Right atrium auricular region (tissue), 2 donors: ENCODE measurements around the gene TSC22D1. TPM values are rescaled to one million over a fixed set of nuclear protein-coding genes. Genes with fewer than 3 reads are reported as not detected.
"Not testable (repeated sequence)": the region's sequence is repeated elsewhere in the genome, so short reads cannot be mapped to it uniquely, and the experiment has no call there.

Experiments
- DNase-seq: peaks from one replicate; pipeline ENCODE4 v3.0.0-alpha.2; 2019; ENCODE audit warnings: low spot score
- H3K27ac ChIP-seq, 2 donors: fragments of 200-600 bp; sonication (generic); 1 replicate in 1 of 2; 2 replicates in 1 of 2; pipeline ENCODE4 v1.5.1; 2016 to 2019
- H3K27me3 ChIP-seq, 2 donors: fragments of 200-600 bp; sonication (generic); one replicate each; pipeline versions ENCODE4 v1.5.1 to v1.6.0; 2017 to 2019
- H3K36me3 ChIP-seq: fragments of 200-600 bp; sonication (generic); one replicate; pipeline ENCODE4 v1.5.1; 2016
- H3K4me1 ChIP-seq, 2 donors: fragments of 200-600 bp; sonication (generic); one replicate each; pipeline versions ENCODE4 v1.5.1 to v1.6.0; 2017 to 2019
- H3K4me3 ChIP-seq, 2 donors: fragments of 200-600 bp; sonication (generic); 1 replicate in 1 of 2; 2 replicates in 1 of 2; pipeline ENCODE4 v1.5.1; 2017 to 2019; ENCODE audit warnings: mild to moderate bottlenecking in 1 of 2, moderate library complexity in 1 of 2
- H3K9me3 ChIP-seq, 2 donors: fragments of 200-600 bp; sonication (generic); one replicate each; pipeline ENCODE4 v1.5.1; 2019
- total RNA-seq, 2 donors: library from RNA; depleted of rRNA; stranded (reverse); fragments of >200 nt; gene quantifications; one replicate each; pipeline ENCODE4 v1.1.0, GENCODE V29; 2016
- TF ChIP-seq, protein P1 (sequence below), 2 donors: fragments of 200-600 bp; sonication (generic); IDR thresholded peaks; one replicate each; pipeline ENCODE4 v1.5.1; 2019; ENCODE audit warnings: antibody characterized with exemption in 2 of 2

TSC22D1 gene
- total RNA-seq, 2 donors from 2014 or later = 110 to 159 TPM

- Histone ChIP-seq H3K36me3 (no peaks in the 10 kb centered on the region), H3K4me3 (no peak overlapping the region), H3K27me3 (no peaks in the 10 kb centered on the region), H3K9me3 (no peaks in the 10 kb centered on the region), H3K4me1 (peaks cover 0 to 3% of the 10 kb centered on the region in 2 donors), H3K27ac (no peak overlapping the region)
- TF ChIP-seq, protein P1, sequence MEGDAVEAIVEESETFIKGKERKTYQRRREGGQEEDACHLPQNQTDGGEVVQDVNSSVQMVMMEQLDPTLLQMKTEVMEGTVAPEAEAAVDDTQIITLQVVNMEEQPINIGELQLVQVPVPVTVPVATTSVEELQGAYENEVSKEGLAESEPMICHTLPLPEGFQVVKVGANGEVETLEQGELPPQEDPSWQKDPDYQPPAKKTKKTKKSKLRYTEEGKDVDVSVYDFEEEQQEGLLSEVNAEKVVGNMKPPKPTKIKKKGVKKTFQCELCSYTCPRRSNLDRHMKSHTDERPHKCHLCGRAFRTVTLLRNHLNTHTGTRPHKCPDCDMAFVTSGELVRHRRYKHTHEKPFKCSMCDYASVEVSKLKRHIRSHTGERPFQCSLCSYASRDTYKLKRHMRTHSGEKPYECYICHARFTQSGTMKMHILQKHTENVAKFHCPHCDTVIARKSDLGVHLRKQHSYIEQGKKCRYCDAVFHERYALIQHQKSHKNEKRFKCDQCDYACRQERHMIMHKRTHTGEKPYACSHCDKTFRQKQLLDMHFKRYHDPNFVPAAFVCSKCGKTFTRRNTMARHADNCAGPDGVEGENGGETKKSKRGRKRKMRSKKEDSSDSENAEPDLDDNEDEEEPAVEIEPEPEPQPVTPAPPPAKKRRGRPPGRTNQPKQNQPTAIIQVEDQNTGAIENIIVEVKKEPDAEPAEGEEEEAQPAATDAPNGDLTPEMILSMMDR (IDR thresholded peaks at IDR 0.05) = no peak
- no peak for DNase-seq
Measured at GRCh38 chr13:44468874-44469273, 107.3 kb downstream of the TSC22D1 start.

DNA sequence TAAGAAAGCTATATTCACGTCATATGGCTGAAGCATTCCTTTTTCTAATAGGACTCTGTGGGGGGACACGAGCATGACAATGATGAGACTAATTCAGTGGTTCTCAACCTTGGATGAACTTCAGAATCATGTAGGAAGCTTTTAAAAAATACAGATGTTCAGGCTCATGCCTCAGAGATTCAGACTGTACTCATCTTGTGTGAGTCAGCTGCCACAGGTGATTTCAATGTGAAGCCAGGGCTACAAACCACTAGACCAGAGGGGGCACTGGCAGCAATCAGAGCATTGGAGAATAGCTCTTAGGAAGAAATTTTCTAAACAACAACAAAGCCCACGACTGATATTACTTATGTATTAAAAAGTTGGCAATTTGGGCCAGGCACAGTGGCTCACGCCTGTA lies 110.8 kb downstream of the TSC22D1 start:
- no peak for DNase-seq
- Histone ChIP-seq H3K27ac (no peak overlapping the region), H3K9me3 (no peaks in the 10 kb centered on the region), H3K27me3 (no peaks in the 10 kb centered on the region), H3K36me3 (no peaks in the 10 kb centered on the region), H3K4me1 (no peaks in the 10 kb centered on the region), H3K4me3 (no peak overlapping the region)
- TF ChIP-seq, protein P1 (IDR thresholded peaks at IDR 0.05) = no peak

- DNase-seq = no peak
- no peaks in the 10 kb centered on the region for H3K9me3 ChIP-seq
- no peaks in the 10 kb centered on the region for H3K27me3 ChIP-seq
- H3K36me3 ChIP-seq = no peaks in the 10 kb centered on the region
- no peak overlapping the region for H3K4me3 ChIP-seq
- peaks cover 0 to 3% of the 10 kb centered on the region in 2 donors for H3K4me1 ChIP-seq
- no peak overlapping the region for H3K27ac ChIP-seq
- TF ChIP-seq, protein P1 (IDR thresholded peaks at IDR 0.05) = no peak
Measured at GRCh38 chr13:44464471-44464870, 111.7 kb downstream of the TSC22D1 start.

GRCh38 chr13:44463759-44464158 lies 112.4 kb downstream of the TSC22D1 start:
- TF ChIP-seq, protein P1 (IDR thresholded peaks at IDR 0.05) = no peak
- no peak overlapping the region for H3K4me3 ChIP-seq
- H3K4me1 ChIP-seq = peaks cover 0 to 3% of the 10 kb centered on the region in 2 donors
- H3K27ac ChIP-seq = no peak overlapping the region
- H3K9me3 ChIP-seq = no peaks in the 10 kb centered on the region
- no peak for DNase-seq
- no peaks in the 10 kb centered on the region for H3K36me3 ChIP-seq
- H3K27me3 ChIP-seq = no peaks in the 10 kb centered on the region

- H3K27me3 ChIP-seq = no peaks in the 10 kb centered on the region
- H3K27ac ChIP-seq = no peak overlapping the region
- H3K4me1 ChIP-seq = peaks cover 0 to 7% of the 10 kb centered on the region in 2 donors
- H3K36me3 ChIP-seq = no peaks in the 10 kb centered on the region
- DNase-seq = no peak
- no peak overlapping the region for H3K4me3 ChIP-seq
- TF ChIP-seq, protein P1 (IDR thresholded peaks at IDR 0.05) = no peak
- H3K9me3 ChIP-seq = no peaks in the 10 kb centered on the region
Measured at GRCh38 chr13:44459674-44460073, 116.5 kb downstream of the TSC22D1 start.

DNA sequence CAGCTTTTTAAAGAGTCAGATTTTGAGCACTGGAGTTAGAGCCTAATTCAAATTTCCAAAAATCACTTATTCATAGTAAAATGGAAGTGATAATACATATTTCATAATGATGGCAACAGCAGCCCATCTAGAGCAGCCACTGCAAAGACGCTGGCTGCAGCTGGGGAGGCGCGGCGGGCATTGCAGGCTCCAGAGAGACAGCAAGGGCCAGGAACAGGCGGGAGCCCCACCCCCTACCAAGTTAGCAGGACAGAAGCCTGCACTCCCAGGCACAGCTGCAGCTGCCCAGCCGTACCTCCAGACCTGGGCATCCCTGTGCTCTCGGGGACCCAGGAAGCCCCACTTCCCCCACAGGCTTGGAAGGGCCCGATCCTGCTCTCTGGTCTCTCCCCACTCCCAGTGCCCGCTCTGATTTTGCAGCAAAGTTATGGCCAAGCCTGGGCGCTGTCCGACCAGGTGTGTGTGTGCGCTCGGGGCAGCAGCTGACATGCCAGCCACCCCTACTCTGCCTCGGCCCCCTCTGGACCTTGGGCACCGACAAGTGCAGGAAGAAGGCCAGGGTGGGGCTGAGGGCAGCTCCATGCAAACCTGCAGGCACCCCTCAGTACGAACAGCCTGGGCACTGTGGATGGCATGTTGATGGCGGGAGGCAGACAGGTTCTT lies 117.7 kb downstream of the TSC22D1 start:
- Histone ChIP-seq H3K36me3 (no peaks in the 10 kb centered on the region), H3K27ac (no peak overlapping the region), H3K27me3 (no peaks in the 10 kb centered on the region), H3K4me1 (peaks cover 0 to 7% of the 10 kb centered on the region in 2 donors), H3K9me3 (no peaks in the 10 kb centered on the region), H3K4me3 (no peak overlapping the region)
- no peak for DNase-seq
- TF ChIP-seq, protein P1 (IDR thresholded peaks at IDR 0.05) = no peak

DNA sequence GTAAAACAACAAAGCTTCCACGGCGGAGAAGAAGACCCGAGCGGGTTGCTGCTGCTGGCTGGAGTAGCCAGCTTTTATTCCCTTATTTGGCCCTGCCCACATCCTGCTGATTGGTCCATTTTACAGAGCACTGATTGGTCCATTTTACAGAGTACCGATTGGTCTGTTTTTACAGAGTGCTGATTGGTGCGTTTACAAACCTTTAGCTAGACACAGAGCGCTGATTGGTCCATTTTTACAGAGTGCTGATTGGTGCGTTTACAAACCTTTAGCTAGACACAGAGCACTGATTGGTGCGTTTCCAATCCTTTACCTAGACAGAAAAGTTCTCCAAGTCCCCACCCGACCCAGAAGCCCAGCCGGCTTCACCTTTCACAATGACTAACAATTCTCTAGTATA lies 119.9 kb downstream of the TSC22D1 start:
- H3K4me3 ChIP-seq, H3K4me1 ChIP-seq, H3K27me3 ChIP-seq, H3K9me3 ChIP-seq, DNase-seq, H3K27ac ChIP-seq, H3K36me3 ChIP-seq: not testable (repeated sequence)
